AG09309 (cell line): ENCODE measurements around the gene WNT11.

Experiments used
- DNase-seq: peaks from one replicate; pipeline ENCODE4 v3.0.0-alpha.2; 2010; ENCODE audit warnings: low read depth
- H3K4me3 ChIP-seq: 2 replicates; pipeline ENCODE4 v1.5.1; 2011; ENCODE audit warnings: mild to moderate bottlenecking, low read depth, low read length, moderate library complexity; ENCODE audit not compliant: control insufficient read depth
- TF ChIP-seq, protein P1 (sequence below): IDR thresholded peaks from 2 replicates; pipeline ENCODE4 v1.5.1; 2011; ENCODE audit warnings: mild to moderate bottlenecking, low read depth, low read length, inconsistent platforms; ENCODE audit not compliant: insufficient read depth, control insufficient read depth; ENCODE audit errors: missing control alignments

WNT11 gene

DNA sequence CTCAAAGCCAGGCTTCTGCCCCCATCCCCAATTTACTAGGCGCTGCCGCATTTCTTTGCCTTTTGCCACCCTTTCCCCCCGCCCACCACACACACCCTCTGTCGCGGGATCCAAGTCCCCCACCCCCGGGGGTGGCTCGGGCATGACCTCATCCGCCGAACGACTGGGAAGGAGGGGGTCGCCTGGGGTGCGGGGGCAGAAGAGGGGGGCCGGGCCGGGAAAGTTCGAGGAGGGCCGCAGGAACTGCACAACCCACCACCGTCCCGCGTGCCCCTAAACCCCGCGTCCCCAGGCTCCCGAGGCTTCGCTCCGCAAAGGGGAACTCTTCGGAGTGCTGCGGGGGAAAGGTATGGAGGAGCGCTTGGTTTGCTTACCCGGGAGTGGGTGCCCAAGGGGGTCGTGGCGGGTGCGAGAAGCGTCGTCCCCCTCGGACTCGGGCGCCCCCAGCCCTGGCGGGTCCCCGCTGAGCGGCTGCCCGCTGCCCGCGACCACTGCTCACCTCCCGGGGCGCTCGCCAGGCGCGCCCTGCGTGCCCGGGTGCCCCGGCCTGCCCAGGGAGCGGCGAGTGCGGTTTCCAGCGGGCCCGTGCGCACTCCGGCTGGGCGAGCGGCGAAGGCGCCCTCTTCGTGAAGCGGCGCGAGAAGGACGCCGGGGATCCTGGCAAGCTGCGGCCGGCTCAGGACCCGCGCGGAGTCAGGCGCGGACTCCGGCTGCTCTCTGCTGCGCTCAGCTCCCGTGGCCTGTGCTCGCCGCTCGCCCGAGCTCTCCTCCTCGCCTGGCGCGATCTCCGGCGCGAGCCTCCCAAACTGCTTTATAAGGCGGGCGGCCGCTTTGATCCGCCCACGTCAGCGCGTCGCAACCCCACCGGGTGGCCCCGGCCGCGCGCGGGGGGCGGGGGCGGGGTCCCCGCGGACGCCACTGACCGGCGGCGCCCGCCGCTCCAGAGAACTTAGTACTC lies 4.0 kb upstream of the WNT11 start:
- DNase-seq, result peak; percentile 23
- peak overlapping the region; percentile 17 for H3K4me3 ChIP-seq

DNA sequence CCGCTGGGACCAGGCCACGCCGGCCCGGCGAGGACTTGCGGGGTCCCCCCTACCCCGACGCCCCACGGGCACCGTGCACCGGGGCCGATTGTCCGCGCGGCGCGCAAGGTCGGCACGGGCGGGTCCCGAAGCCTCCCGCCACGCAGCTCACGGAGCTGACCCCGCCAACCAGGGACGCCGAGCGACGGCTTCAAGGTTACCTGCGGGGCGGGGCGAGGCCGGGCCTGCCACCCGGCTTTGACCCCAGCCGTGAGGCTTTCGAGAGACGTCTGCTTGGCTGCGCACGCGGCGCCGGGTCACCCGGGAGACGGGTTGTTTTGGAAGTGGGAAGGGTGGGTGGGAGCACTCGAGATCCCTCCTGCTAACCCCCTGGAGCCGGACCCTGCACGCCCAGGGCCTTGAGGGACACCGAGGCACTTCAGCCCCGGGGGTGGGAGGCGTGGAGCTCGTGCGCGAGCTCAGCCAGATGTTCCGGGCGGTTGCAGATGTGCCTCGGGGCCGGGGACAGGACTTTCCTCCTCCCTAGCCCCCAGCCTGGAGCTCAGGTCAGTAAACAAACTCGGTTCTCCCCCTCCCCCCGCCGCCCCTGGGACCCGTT lies 3.2 kb upstream of the WNT11 start:
- H3K4me3 ChIP-seq, result peak overlapping the region; percentile 43
- no peak for DNase-seq
- TF ChIP-seq, protein P1, sequence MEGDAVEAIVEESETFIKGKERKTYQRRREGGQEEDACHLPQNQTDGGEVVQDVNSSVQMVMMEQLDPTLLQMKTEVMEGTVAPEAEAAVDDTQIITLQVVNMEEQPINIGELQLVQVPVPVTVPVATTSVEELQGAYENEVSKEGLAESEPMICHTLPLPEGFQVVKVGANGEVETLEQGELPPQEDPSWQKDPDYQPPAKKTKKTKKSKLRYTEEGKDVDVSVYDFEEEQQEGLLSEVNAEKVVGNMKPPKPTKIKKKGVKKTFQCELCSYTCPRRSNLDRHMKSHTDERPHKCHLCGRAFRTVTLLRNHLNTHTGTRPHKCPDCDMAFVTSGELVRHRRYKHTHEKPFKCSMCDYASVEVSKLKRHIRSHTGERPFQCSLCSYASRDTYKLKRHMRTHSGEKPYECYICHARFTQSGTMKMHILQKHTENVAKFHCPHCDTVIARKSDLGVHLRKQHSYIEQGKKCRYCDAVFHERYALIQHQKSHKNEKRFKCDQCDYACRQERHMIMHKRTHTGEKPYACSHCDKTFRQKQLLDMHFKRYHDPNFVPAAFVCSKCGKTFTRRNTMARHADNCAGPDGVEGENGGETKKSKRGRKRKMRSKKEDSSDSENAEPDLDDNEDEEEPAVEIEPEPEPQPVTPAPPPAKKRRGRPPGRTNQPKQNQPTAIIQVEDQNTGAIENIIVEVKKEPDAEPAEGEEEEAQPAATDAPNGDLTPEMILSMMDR, result no peak

More for the DNA sequence above, 4.0 kb upstream of the WNT11 start:
- TF ChIP-seq, protein P1, result no peak

DNA sequence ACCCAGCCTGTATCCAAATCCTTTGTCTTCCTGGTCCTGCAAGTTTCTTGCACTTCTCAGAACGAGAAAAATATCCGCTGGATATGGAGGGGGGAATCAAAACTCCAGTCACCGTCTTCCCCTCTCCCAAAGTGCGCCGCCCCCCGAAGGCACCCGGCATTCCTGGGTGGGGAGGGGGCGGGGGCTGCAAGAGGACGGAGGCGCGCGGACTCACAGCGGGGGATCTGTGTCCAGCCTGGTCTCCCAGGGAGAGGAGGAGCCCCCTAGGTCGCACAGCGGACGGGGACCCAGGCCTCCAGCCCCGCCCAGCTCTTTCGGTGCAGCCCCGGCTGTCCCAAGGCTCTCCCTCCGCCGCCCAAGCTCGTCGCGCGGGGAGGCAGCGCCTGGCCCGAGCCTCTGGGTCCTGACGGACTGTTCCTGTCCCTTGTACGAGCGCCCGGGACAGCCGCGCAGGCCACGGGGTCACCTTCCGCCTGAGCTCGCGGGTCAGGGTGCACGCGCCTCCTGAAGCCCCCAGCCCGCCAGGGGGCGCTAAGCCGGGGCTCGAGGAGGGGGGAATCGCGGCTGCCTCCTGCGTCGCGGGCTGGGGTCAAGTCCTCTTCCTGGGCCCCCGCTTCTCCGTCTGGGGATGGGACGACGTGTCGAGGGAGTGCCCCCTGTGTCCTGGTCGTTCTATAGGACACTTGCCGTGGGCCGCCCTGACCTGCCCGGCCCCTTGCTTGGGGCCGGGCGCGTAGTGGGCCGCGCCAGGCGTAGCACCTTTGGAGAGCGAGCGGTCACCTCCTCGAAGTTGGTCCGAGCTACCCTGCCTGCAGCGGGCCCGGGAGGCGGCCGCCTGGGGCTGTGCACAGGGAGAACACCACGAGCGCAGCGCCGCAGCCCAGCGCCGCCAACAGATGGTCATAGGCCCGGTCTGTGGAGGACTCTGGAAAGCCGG lies 2.4 kb upstream of the WNT11 start:
- no peak for DNase-seq
- peak overlapping the region; percentile 43 for H3K4me3 ChIP-seq
- TF ChIP-seq, protein P1, result peak; percentile 75

DNA sequence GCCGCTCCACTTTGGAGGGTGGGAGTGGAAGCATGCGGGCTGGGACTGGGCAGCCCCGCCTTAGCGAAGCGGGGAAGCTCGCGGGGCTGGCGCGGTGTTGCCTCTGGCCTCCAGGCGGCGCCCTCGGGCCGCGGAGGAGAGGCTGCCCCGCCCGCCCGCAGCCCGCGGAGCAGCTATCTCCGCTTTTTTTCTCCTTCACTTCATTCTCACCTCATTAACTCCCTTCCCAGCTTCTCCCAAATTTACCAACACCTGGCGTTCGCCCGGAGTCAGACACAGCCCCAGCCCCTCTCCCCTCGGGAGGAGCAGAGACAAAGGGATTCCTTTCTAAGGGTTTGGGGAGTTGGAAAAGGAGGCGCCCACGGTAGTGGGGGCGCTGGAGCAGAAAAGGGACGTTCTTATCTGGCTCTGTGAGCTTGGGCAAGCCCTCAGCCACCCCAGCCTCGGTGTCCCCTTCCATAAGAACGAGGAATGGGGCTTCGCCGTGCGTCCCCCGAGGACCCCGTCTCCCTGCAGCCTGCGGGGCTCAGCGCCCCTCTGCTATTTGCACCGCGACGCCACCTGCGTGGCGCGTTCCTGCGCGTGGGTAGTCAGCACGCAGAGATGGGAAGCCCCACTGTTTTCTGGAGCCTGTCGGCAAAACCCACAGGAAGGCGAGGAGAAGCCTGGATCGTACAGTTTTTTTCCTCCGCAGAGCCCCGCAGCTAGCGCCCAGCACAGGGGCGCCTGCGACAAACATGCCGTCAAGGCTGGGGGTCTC lies 1.5 kb upstream of the WNT11 start:
- no peak for DNase-seq
- peak overlapping the region; percentile 43 for H3K4me3 ChIP-seq
- TF ChIP-seq, protein P1, result peak; percentile 71

DNA sequence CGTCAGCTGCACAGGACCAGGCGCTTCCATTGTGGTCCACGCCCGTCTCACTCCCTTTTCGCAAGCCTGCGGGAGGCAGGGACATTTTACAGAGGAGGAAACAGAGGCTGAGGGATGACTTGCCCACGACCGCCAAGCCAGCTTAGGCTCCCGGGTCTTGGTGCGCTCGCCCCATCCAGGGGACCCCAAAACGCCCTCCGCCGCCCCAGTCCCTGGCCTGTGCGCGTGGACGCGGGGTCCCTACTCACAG lies 300 bp downstream of the WNT11 start:
- H3K4me3 ChIP-seq, result no peak overlapping the region
- TF ChIP-seq, protein P1, result no peak
- DNase-seq, result no peak
